Measurements from ENCODE around the gene PC. TPM values are rescaled to one million over a fixed set of nuclear protein-coding genes. Genes with fewer than 3 reads are reported as not detected.

The PC gene
- total and polyA plus RNA-seq, 2 donors (not counting 3 experiments of a cell fraction or from before 2014, with no cell fraction given): 5.5 to 17.5 TPM

DNA sequence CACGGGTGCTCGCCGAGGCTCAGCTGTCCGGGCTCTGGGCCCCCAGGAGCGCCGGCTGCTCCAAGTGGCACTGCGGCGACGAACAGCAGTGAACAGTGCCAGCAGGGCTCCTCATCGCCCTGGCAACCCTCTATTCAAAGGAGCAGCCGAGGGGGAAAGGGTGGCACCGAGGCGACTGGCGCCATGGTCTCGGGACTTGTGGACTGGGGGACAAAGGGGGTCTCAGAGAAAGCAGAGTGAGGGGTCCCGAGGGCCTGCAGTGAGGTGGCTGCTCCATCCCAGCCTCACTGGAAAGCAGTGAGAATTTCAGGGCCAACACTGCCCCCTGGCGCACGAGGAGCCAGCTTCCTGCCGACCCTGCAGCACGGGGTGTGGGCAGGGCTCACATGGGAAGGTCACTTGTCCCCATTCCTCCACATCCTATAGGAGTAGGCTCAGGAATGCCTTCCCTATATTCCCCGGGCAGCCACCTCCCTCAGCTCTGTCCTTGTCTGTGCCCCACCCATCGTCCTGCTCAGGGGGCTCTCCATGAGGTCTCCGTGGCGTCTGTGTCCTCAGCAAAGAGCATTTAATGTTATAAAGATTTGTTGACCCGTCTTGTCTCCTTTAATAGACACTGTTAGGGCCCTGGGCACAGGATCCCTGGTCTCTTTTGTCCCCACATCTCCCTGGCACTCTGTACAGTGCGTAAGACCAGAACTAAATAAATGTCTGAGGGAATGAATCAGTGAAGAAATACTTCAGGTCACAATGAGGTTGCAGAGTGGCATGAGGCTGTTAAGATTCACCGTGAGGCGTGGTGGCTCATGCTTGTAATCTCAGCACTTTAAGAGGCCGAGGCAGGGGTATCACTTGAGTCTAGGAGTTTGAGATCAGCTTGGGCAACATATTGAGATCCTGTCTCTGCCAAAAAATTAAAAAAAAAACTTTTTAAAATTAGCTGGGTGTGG is 74.9 kb downstream of the PC start:
- Histone ChIP-seq H3K9me3 (replicated peaks; ENCODE audit: control insufficient read depth, insufficient read depth, low read length) (no peaks in the 10 kb centered on the region), H3K27ac (ENCODE audit: insufficient read depth, low read depth, low read length) (no peak overlapping the region), H4K20me1 (replicated peaks; ENCODE audit: control insufficient read depth, extremely low read depth, insufficient read depth, low read length) (no peaks in the 10 kb centered on the region), H3K4me3 (replicated peaks in 1 of 3; ENCODE audit: insufficient read depth in 1 of 3, low read depth in 1 of 3, low read length in 3 of 3) (no peak overlapping the region), H3K9ac (replicated peaks; ENCODE audit: extremely low read depth, insufficient read depth, low read length) (no peak overlapping the region), H3K79me2 (ENCODE audit: control insufficient read depth, insufficient read depth, low read length) (no peaks in the 10 kb centered on the region), H3K9me1 (replicated peaks; ENCODE audit: control insufficient read depth, extremely low read depth, insufficient read depth, low read length) (no peaks in the 10 kb centered on the region), H2AFZ (ENCODE audit: low read depth, low read length) (peak overlapping the region; percentile 63), H3K27me3 (ENCODE audit: control insufficient read depth in 2 of 2, insufficient read depth in 2 of 2, low read length in 2 of 2) (no peaks in the 10 kb centered on the region), H3K4me1 (ENCODE audit: control insufficient read depth, extremely low read depth, insufficient read depth, low read length) (peaks cover 5% of the 10 kb centered on the region), H3K36me3 (ENCODE audit: control insufficient read depth in 2 of 2, extremely low read depth in 1 of 2, insufficient read depth in 2 of 2, low read length in 2 of 2) (no peaks in the 10 kb centered on the region), H3K4me2 (ENCODE audit: insufficient read depth, low read length) (no peak overlapping the region)
- BruUV-seq (replicated peaks): no TSS peak
- intact Hi-C loops (cut with micrococcal nuclease): loop anchor here (1.0 to 2.0 kb wide), 4 partner anchors 40 to 304 kb away; partner anchors contain the start of genes C11orf86 and RCE1
- peak; percentile 87 for FAIRE-seq
- no peak for TF ChIP-seq FOS (IDR thresholded peaks at IDR 0.05; ENCODE audit: borderline replicate concordance, insufficient read depth, low read length)
- no peak for TF ChIP-seq MAX (IDR thresholded peaks at IDR 0.05; ENCODE audit: insufficient read depth, insufficient read length)
- no peak for TF ChIP-seq POLR2A (IDR thresholded peaks at IDR 0.05; ENCODE audit: low read depth, low read length)
- peak; percentile 78 to 85 for TF ChIP-seq CTCF (IDR thresholded peaks at IDR 0.05; ENCODE audit: extremely low read depth in 1 of 2, insufficient read depth in 1 of 2, low read depth in 1 of 2, low read length in 2 of 2)
- TF ChIP-seq JUN (IDR thresholded peaks at IDR 0.05; ENCODE audit: borderline replicate concordance, insufficient read depth, insufficient read length, low read depth): no peak
- no peak for TF ChIP-seq EZH2 (IDR thresholded peaks at IDR 0.05; ENCODE audit: borderline replicate concordance, low read depth, low read length, severe bottlenecking)
- POLR2A ChIA-PET: no interaction called here
- peak; percentile 50 for DNase-seq (ENCODE audit: low read depth, low spot score)
- CTCF ChIA-PET: interaction anchor here (0.6 to 7.7 kb wide), 21 partner anchors 10 to 205 kb away, joined by 3 to 49 read pairs (median 4); partner anchors contain the start of genes C11orf86 and RBM4B
- dilution Hi-C loops (cut with MboI; ENCODE audit: extremely low pct_ligation_motif_present, low sequenced_read_pairs): no loop called here

Data from endothelial cell of umbilical vein (primary cell).